H1 (cell line): ENCODE results near the gene PEX5L. TPM values are rescaled to one million over a fixed set of nuclear protein-coding genes. Genes with fewer than 3 reads are reported as not detected.

Experiments used
- CHD1 ChIP-seq: IDR thresholded peaks from 2 replicates; pipeline ENCODE4 v1.6.1; 2012; ENCODE audit warnings: low read depth, low read length, improper control_type of control experiment
- CHD7 ChIP-seq: fragments of 300-600 bp; sonication (generic); IDR thresholded peaks from 2 replicates; pipeline ENCODE4 v1.7.1; 2012; ENCODE audit warnings: low read length, moderate library complexity, mild to moderate bottlenecking, inconsistent platforms; ENCODE audit not compliant: insufficient replicate concordance
- KDM5A ChIP-seq: fragments of 200-600 bp; IDR thresholded peaks from 2 replicates; pipeline ENCODE4 v1.7.1; 2012; ENCODE audit warnings: mild to moderate bottlenecking, low read length, inconsistent platforms, mixed read lengths
- NRF1 ChIP-seq: IDR thresholded peaks from 2 replicates; pipeline ENCODE4 v1.6.1; 2011; ENCODE audit warnings: mild to moderate bottlenecking, low read depth, low read length, improper control_type of control experiment
- SUZ12 ChIP-seq: fragments of 200-600 bp; sonication (generic); IDR thresholded peaks from 2 replicates; pipeline ENCODE4 v1.6.1; 2012; ENCODE audit warnings: mild to moderate bottlenecking, inconsistent platforms, low read length, moderate library complexity, mixed read lengths
- TAF1 ChIP-seq: IDR thresholded peaks from 2 replicates; pipeline ENCODE4 v1.6.1; 2011; ENCODE audit warnings: mild to moderate bottlenecking, low read depth, low read length
- polyA plus RNA-seq, 7 experiments: library from polyadenylated mRNA; depleted of rRNA in 3 of 7; stranded (reverse) in 5 of 7; unstranded in 2 of 7; fragments of >200 nt in 5 of 7; fragments of 200-250 nt in 2 of 7; gene quantifications; 1 replicate in 5 of 7; 2 replicates in 1 of 7; 4 replicates in 1 of 7; pipeline versions ENCODE4 v1.2.1 to v1.2.3, GENCODE V29; 2011 to 2013; ENCODE audit warnings: missing spikeins in 2 of 7, mixed read lengths in 2 of 7
- total RNA-seq: library from RNA; stranded (reverse); fragmentation: NEBNext Ultra II Directional; extraction: Animal tissue kit (Norgen Biotek cat#: 25700); gene quantifications from 2 replicates; pipeline ENCODE4 v1.2.1, GENCODE V29; 2021

PEX5L gene
- total and polyA plus RNA-seq, 2 of the 8 experiments (the other 6 are each of a cell fraction or from before 2014, with no cell fraction given) = 0.80 to 4.2 TPM

GRCh38 chr3:179745079-179745478 is 291.7 kb downstream of the PEX5L start (continued):
- TF ChIP-seq CHD1 = no peak
- no peak for TF ChIP-seq SUZ12
- no peak for TF ChIP-seq CHD7
- no peak for TF ChIP-seq TAF1
- TF ChIP-seq KDM5A = no peak
- TF ChIP-seq NRF1 = no peak
